Urinary bladder (tissue), 4 donors: ENCODE data around the gene NPLOC4. TPM values are rescaled to one million over a fixed set of nuclear protein-coding genes. Genes with fewer than 3 reads are reported as not detected.

Experiments used
- DNase-seq: peaks from one replicate; pipeline ENCODE4 v3.0.0-alpha.2; 2015; ENCODE audit errors: extremely low spot score
- H3K27ac ChIP-seq: one replicate; pipeline ENCODE4 v1.5.1; 2013; ENCODE audit warnings: low read depth, mild to moderate bottlenecking, moderate library complexity
- H3K36me3 ChIP-seq: one replicate; pipeline ENCODE4 v1.6.1; 2013; ENCODE audit warnings: mild to moderate bottlenecking, moderate library complexity; ENCODE audit not compliant: insufficient read depth
- H3K4me1 ChIP-seq: one replicate; pipeline ENCODE4 v1.6.1; 2013; ENCODE audit warnings: mild to moderate bottlenecking, moderate library complexity; ENCODE audit not compliant: insufficient read depth
- H3K4me3 ChIP-seq: one replicate; pipeline ENCODE4 v1.5.1; 2013; ENCODE audit warnings: low read depth, low read length
- WGBS: extraction: QIAGEN DNeasy Blood & Tissue Kit; methylation state at CpG from one replicate; pipeline ENCODE4 v1.1.7; 2013; 5-methylcytosine and 5-hydroxymethylcytosine counted together
- polyA plus RNA-seq: library from polyadenylated mRNA; stranded (reverse); fragments of 200-250 nt; gene quantifications from one replicate; pipeline ENCODE4 v1.2.3, GENCODE V29; 2013
- total RNA-seq: library from RNA; depleted of rRNA; stranded (reverse); fragments of >200 nt; gene quantifications from one replicate; pipeline ENCODE4 v1.2.3, GENCODE V29; 2014
- donor health status: healthy with polysubstance abuse.
- donor health status: healthy.

The NPLOC4 gene
- total and polyA plus RNA-seq, 2 donors, result 36.5 to 45.3 TPM

GRCh38 chr17:81568416-81568815 lies 68.5 kb downstream of the NPLOC4 start:
- DNase-seq, result no peak
- 58% methylated on average over 10 of the region's 10 CpGs for WGBS
- no peak overlapping the region for H3K4me3 ChIP-seq
- H3K4me1 ChIP-seq, result no peaks in the 10 kb centered on the region
- no peak overlapping the region for H3K27ac ChIP-seq
- peaks cover 6% of the 10 kb centered on the region for H3K36me3 ChIP-seq

- Histone ChIP-seq H3K4me1 (no peaks in the 10 kb centered on the region), H3K27ac (no peak overlapping the region), H3K4me3 (no peak overlapping the region), H3K36me3 (peaks cover 6% of the 10 kb centered on the region)
- WGBS, result 40% methylated on average over 4 of the region's 4 CpGs
- no peak for DNase-seq
Observed at GRCh38 chr17:81567191-81567590, 69.7 kb downstream of the NPLOC4 start.

- Histone ChIP-seq H3K4me1 (no peaks in the 10 kb centered on the region), H3K36me3 (peaks cover 6% of the 10 kb centered on the region), H3K4me3 (no peak overlapping the region), H3K27ac (no peak overlapping the region)
- DNase-seq, result peak; percentile 85
- 5% methylated on average over 8 of the region's 8 CpGs for WGBS
Observed at GRCh38 chr17:81566461-81567126, 70.3 kb downstream of the NPLOC4 start.

- 88% methylated on average over 16 of the region's 16 CpGs for WGBS
- no peak overlapping the region for H3K27ac ChIP-seq
- no peak for DNase-seq
Observed at GRCh38 chr17:81565231-81565630, 71.7 kb downstream of the NPLOC4 start.

GRCh38 chr17:81564778-81565177 lies 72.1 kb downstream of the NPLOC4 start:
- no peak overlapping the region for H3K4me3 ChIP-seq
- H3K36me3 ChIP-seq, result no peaks in the 10 kb centered on the region
- H3K4me1 ChIP-seq, result no peaks in the 10 kb centered on the region
- no peak for DNase-seq
- H3K27ac ChIP-seq, result no peak overlapping the region
- WGBS, result 91% methylated on average over 17 of the region's 17 CpGs

More at GRCh38 chr17:81565231-81565630, 71.7 kb downstream of the NPLOC4 start:
- no peaks in the 10 kb centered on the region for H3K4me1 ChIP-seq
- no peak overlapping the region for H3K4me3 ChIP-seq
- H3K36me3 ChIP-seq, result peaks cover 3% of the 10 kb centered on the region

GRCh38 chr17:81563861-81564586 lies 72.9 kb downstream of the NPLOC4 start:
- H3K36me3 ChIP-seq, result no peaks in the 10 kb centered on the region
- no peak overlapping the region for H3K27ac ChIP-seq
- DNase-seq, result no peak
- 84% methylated on average over 10 of the region's 10 CpGs for WGBS
- no peaks in the 10 kb centered on the region for H3K4me1 ChIP-seq
- no peak overlapping the region for H3K4me3 ChIP-seq

- H3K4me1 ChIP-seq, result no peaks in the 10 kb centered on the region
- DNase-seq, result no peak
- H3K4me3 ChIP-seq, result no peak overlapping the region
- H3K36me3 ChIP-seq, result peaks cover 2% of the 10 kb centered on the region
- WGBS, result 89% methylated on average over 4 of the region's 4 CpGs
- no peak overlapping the region for H3K27ac ChIP-seq
Observed at GRCh38 chr17:81561494-81561885, 75.4 kb downstream of the NPLOC4 start.

- no peaks in the 10 kb centered on the region for H3K4me1 ChIP-seq
Observed at GRCh38 chr17:81558941-81559806, 77.7 kb downstream of the NPLOC4 start.

GRCh38 chr17:81558115-81558468 lies 78.8 kb downstream of the NPLOC4 start:
- no peaks in the 10 kb centered on the region for H3K4me1 ChIP-seq
- peaks cover 2% of the 10 kb centered on the region for H3K36me3 ChIP-seq
- WGBS, result 91% methylated on average over 12 of the region's 12 CpGs
- no peak overlapping the region for H3K27ac ChIP-seq
- H3K4me3 ChIP-seq, result no peak overlapping the region
- DNase-seq, result no peak

More at GRCh38 chr17:81558941-81559806, 77.7 kb downstream of the NPLOC4 start:
- DNase-seq, result no peak
- WGBS, result 73% methylated on average over 27 of the region's 27 CpGs
- Histone ChIP-seq H3K4me3 (no peak overlapping the region), H3K36me3 (peaks cover 2% of the 10 kb centered on the region), H3K27ac (no peak overlapping the region)

- H3K4me1 ChIP-seq, result no peaks in the 10 kb centered on the region
- WGBS, result 86% methylated on average over 21 of the region's 21 CpGs
- no peak for DNase-seq
- no peak overlapping the region for H3K4me3 ChIP-seq
- H3K27ac ChIP-seq, result no peak overlapping the region
- H3K36me3 ChIP-seq, result peaks cover 2% of the 10 kb centered on the region
Observed at GRCh38 chr17:81557276-81558114, 79.4 kb downstream of the NPLOC4 start.

- H3K27ac ChIP-seq, result no peak overlapping the region
- H3K4me3 ChIP-seq, result no peak overlapping the region
- peaks cover 2% of the 10 kb centered on the region for H3K36me3 ChIP-seq
- no peaks in the 10 kb centered on the region for H3K4me1 ChIP-seq
- no peak for DNase-seq
- WGBS, result 93% methylated on average over 6 of the region's 6 CpGs
Observed at GRCh38 chr17:81556863-81557262, 80.0 kb downstream of the NPLOC4 start.

- WGBS, result 90% methylated on average over 9 of the region's 9 CpGs
- Histone ChIP-seq H3K4me1 (no peaks in the 10 kb centered on the region), H3K27ac (no peak overlapping the region), H3K36me3 (peaks cover 2% of the 10 kb centered on the region), H3K4me3 (no peak overlapping the region)
- DNase-seq, result no peak
Observed at GRCh38 chr17:81556175-81556691, 80.7 kb downstream of the NPLOC4 start.
